Gastroesophageal sphincter (tissue), 3 donors: ENCODE measurements around the gene ITPKB.
"Not testable (repeated sequence)": the region's sequence is repeated elsewhere in the genome, so short reads cannot be mapped to it uniquely, and the experiment has no call there.

Experiments used
- EP300 ChIP-seq: sonication (generic); formaldehyde crosslinking; IDR thresholded peaks from one replicate; pipeline ENCODE4 v1.6.1; 2017; ENCODE audit warnings: antibody characterized with exemption, mild to moderate bottlenecking
- POLR2A ChIP-seq, 2 donors: fragments of 450-650 bp; IDR thresholded peaks; one replicate each; pipeline ENCODE4 v1.6.1; 2017; ENCODE audit warnings: antibody characterized with exemption in 2 of 2, mild to moderate bottlenecking in 2 of 2, moderate library complexity in 1 of 2
- POLR2AphosphoS5 ChIP-seq: sonication (generic); formaldehyde crosslinking; IDR thresholded peaks from one replicate; pipeline ENCODE4 v1.6.1; 2017; ENCODE audit warnings: antibody characterized with exemption
- TF ChIP-seq, protein P1 (sequence below), 4 experiments: fragments of 200-600 bp in 2 of 4; fragments of 450-650 bp in 2 of 4; sonication (generic) in 1 of 4; IDR thresholded peaks; one replicate each; pipeline ENCODE4 v1.5.1; 2017 to 2019; ENCODE audit warnings: antibody characterized with exemption in 4 of 4, mild to moderate bottlenecking in 2 of 4, moderate library complexity in 2 of 4

DNA sequence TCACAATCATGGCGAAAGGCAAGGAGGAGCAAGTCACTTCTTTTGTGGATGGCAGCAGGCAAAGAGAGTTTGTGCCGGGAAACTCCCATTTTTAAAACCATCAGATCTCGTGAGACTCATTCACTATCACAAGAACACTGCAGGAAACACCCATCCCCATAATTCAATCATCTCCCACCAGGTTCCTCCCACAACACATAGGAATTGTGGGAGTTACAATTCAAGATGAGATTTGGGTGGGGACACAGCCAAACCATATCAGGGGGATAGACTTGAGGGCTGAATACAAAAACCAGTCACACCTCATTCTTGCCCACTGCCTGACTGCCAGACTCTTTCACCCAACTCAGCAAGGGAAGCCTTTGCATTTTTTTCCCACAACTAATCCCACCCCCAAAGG lies 140.1 kb downstream of the ITPKB start:
- TF ChIP-seq, protein P1, sequence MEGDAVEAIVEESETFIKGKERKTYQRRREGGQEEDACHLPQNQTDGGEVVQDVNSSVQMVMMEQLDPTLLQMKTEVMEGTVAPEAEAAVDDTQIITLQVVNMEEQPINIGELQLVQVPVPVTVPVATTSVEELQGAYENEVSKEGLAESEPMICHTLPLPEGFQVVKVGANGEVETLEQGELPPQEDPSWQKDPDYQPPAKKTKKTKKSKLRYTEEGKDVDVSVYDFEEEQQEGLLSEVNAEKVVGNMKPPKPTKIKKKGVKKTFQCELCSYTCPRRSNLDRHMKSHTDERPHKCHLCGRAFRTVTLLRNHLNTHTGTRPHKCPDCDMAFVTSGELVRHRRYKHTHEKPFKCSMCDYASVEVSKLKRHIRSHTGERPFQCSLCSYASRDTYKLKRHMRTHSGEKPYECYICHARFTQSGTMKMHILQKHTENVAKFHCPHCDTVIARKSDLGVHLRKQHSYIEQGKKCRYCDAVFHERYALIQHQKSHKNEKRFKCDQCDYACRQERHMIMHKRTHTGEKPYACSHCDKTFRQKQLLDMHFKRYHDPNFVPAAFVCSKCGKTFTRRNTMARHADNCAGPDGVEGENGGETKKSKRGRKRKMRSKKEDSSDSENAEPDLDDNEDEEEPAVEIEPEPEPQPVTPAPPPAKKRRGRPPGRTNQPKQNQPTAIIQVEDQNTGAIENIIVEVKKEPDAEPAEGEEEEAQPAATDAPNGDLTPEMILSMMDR (IDR thresholded peaks at IDR 0.05) = not testable (repeated sequence)
- TF ChIP-seq EP300; POLR2AphosphoS5; POLR2A (IDR thresholded peaks at IDR 0.05): not testable (repeated sequence)
